HepG2 (cell line): ENCODE results near the gene DLG4. TPM values are rescaled to one million over a fixed set of nuclear protein-coding genes. Genes with fewer than 3 reads are reported as not detected.
A peak's percentile ranks its signal among the peaks of the same experiment; 100 is the strongest.

Source experiments
- AHDC1 ChIP-seq: sonication (generic); formaldehyde crosslinking; IDR thresholded peaks from 2 replicates; pipeline ENCODE4 v1.5.1; 2020; ENCODE audit warnings: mild to moderate bottlenecking, missing genetic modification reagents, borderline replicate concordance
- ARNTL ChIP-seq: sonication (generic); formaldehyde crosslinking; IDR thresholded peaks from 2 replicates; pipeline ENCODE4 v1.4.0; 2020; ENCODE audit warnings: mild to moderate bottlenecking, missing genetic modification reagents
- ASH2L ChIP-seq: fragments of 300-600, 200-600 bp; sonication (generic); IDR thresholded peaks from 2 replicates; pipeline ENCODE4 v1.7.0; 2017; ENCODE audit warnings: low read depth, mild to moderate bottlenecking, moderate library complexity, mixed read lengths, low read length; ENCODE audit not compliant: insufficient read length
- BCL3 ChIP-seq: sonication (generic); formaldehyde crosslinking; IDR thresholded peaks from 2 replicates; pipeline ENCODE4 v1.5.1; 2020; ENCODE audit warnings: mild to moderate bottlenecking, missing genetic modification reagents, moderate library complexity
- DR1 ChIP-seq: sonication (generic); formaldehyde crosslinking; IDR thresholded peaks from 2 replicates; pipeline ENCODE4 v1.8.0; 2021; ENCODE audit warnings: mild to moderate bottlenecking, missing genetic modification reagents, inconsistent platforms
- ELF1 ChIP-seq: sonication (generic); formaldehyde crosslinking; IDR thresholded peaks from 2 replicates; pipeline ENCODE4 v1.4.0; 2020; ENCODE audit warnings: missing genetic modification reagents
- KDM4B ChIP-seq: sonication (generic); formaldehyde crosslinking; IDR thresholded peaks from 2 replicates; pipeline ENCODE4 v1.4.0; 2020; ENCODE audit warnings: missing genetic modification reagents
- KDM5A ChIP-seq: fragments of 200-600 bp; sonication (generic); IDR thresholded peaks from 2 replicates; pipeline ENCODE4 v1.7.0; 2018; ENCODE audit warnings: antibody characterized with exemption, mild to moderate bottlenecking, low read length, borderline replicate concordance
- MEF2D ChIP-seq: sonication (generic); formaldehyde crosslinking; IDR thresholded peaks from 2 replicates; pipeline ENCODE4 v1.5.1; 2020; ENCODE audit warnings: mild to moderate bottlenecking, missing genetic modification reagents
- NFKBIZ ChIP-seq: IDR thresholded peaks from 2 replicates; pipeline ENCODE4 v1.6.1; 2018; ENCODE audit warnings: missing genetic modification reagents, missing compliant biosample characterization
- NKX3-1 ChIP-seq: sonication (generic); formaldehyde crosslinking; IDR thresholded peaks from 2 replicates; pipeline ENCODE4 v1.5.0; 2020; ENCODE audit warnings: missing genetic modification reagents
- PHF21A ChIP-seq: sonication (generic); formaldehyde crosslinking; IDR thresholded peaks from 2 replicates; pipeline ENCODE4 v1.5.0; 2020; ENCODE audit warnings: mild to moderate bottlenecking, missing genetic modification reagents
- POLR2G ChIP-seq: fragments of 200-400 bp; formaldehyde crosslinking; IDR thresholded peaks from 2 replicates; pipeline ENCODE4 v1.6.1; 2018; ENCODE audit warnings: mild to moderate bottlenecking, low read depth, low read length, moderate library complexity
- SCMH1 ChIP-seq: sonication (generic); formaldehyde crosslinking; IDR thresholded peaks from 2 replicates; pipeline ENCODE4 v1.9.0; 2021; ENCODE audit warnings: missing genetic modification reagents, mild to moderate bottlenecking, borderline replicate concordance
- SP2 ChIP-seq: sonication (generic); formaldehyde crosslinking; IDR thresholded peaks from 2 replicates; pipeline ENCODE4 v1.5.1; 2020; ENCODE audit warnings: mild to moderate bottlenecking, missing genetic modification reagents
- TBX2 ChIP-seq: sonication (generic); formaldehyde crosslinking; IDR thresholded peaks from 2 replicates; pipeline ENCODE4 v1.5.0; 2020; ENCODE audit warnings: missing genetic modification reagents, mild to moderate bottlenecking, borderline replicate concordance
- TEF ChIP-seq: sonication (generic); formaldehyde crosslinking; IDR thresholded peaks from 2 replicates; pipeline ENCODE4 v1.5.0; 2020; ENCODE audit warnings: missing genetic modification reagents
- TFDP1 ChIP-seq: IDR thresholded peaks from 2 replicates; pipeline ENCODE4 v1.6.1; 2016; ENCODE audit warnings: missing compliant biosample characterization, missing genetic modification reagents, borderline replicate concordance
- ZNF207 ChIP-seq: fragments of 450-650 bp; IDR thresholded peaks from 2 replicates; pipeline ENCODE4 v1.6.1; 2016; ENCODE audit warnings: antibody characterized with exemption, borderline replicate concordance
- ZNF24 ChIP-seq: fragments of 450-650 bp; IDR thresholded peaks from 2 replicates; pipeline ENCODE4 v1.6.1; 2017; ENCODE audit warnings: antibody characterized with exemption, mild to moderate bottlenecking
- ZNF253 ChIP-seq: sonication (generic); formaldehyde crosslinking; IDR thresholded peaks from 2 replicates; pipeline ENCODE4 v1.8.0; 2022; ENCODE audit warnings: mild to moderate bottlenecking, missing genetic modification reagents, borderline replicate concordance
- ZNF343 ChIP-seq: sonication (generic); formaldehyde crosslinking; IDR thresholded peaks from 2 replicates; pipeline ENCODE4 v1.4.0; 2020; ENCODE audit warnings: mild to moderate bottlenecking, missing genetic modification reagents
- ZSCAN29 ChIP-seq: sonication (generic); formaldehyde crosslinking; conservative IDR thresholded peaks from 2 replicates; pipeline ENCODE4 v1.4.0; 2020; ENCODE audit warnings: mild to moderate bottlenecking, missing genetic modification reagents
- polyA plus RNA-seq, 8 experiments: library from polyadenylated mRNA; depleted of rRNA in 3 of 8; stranded (reverse) in 7 of 8; unstranded in 1 of 8; fragments of >200 nt; fragmentation: Illumina TruSeq in 4 of 8; extraction: Trizol in 4 of 8; gene quantifications; 2 replicates each; pipeline versions ENCODE4 v1.2.1 to v1.2.3, GENCODE V29; 2011 to 2016; ENCODE audit warnings: low read depth in 4 of 8, missing spikeins in 1 of 8, mixed read lengths in 1 of 8; ENCODE audit not compliant: insufficient read depth in 1 of 8
- total RNA-seq, 5 experiments: library from RNA; depleted of rRNA; stranded (reverse); fragments of >200 nt; fragmentation: Illumina TruSeq; extraction: Trizol; gene quantifications; 2 replicates each; pipeline ENCODE4 v1.2.3, GENCODE V29; 2016; ENCODE audit warnings: low read depth in 1 of 5

DLG4 gene
- total and polyA plus RNA-seq, 2 of the 13 experiments (the other 11 are each of a cell fraction or from before 2014, with no cell fraction given): 0.71 to 4.3 TPM

GRCh38 chr17:7251661-7252175 is 32.1 kb upstream of the DLG4 start, which contains the start of gene CTDNEP1 (continued):
- TF ChIP-seq TFDP1 (CRISPR knock-in tag) (peak; percentile 63; the same call in 1 of the 2 replicates), AHDC1 (CRISPR knock-in tag) (no peak), SP2 (CRISPR knock-in tag) (peak; percentile 65), SCMH1 (CRISPR knock-in tag) (no peak), MEF2D (CRISPR knock-in tag) (no peak), PHF21A (CRISPR knock-in tag) (0 out of 2 replicates have a peak, but pooled peaks have one; percentile 7), ZNF207 (no peak), ELF1 (CRISPR knock-in tag) (peak; percentile 81), NFKBIZ (no peak), ASH2L (peak; percentile 23), NKX3-1 (CRISPR knock-in tag) (0 out of 2 replicates have a peak, but pooled peaks have one; percentile 33), TEF (CRISPR knock-in tag) (no peak), ZSCAN29 (CRISPR knock-in tag) (no peak), ZNF24 (no peak), KDM5A (peak; percentile 82), TBX2 (CRISPR knock-in tag) (no peak; the same call in 1 of the 2 replicates), DR1 (CRISPR knock-in tag) (no peak), ARNTL (CRISPR knock-in tag) (no peak), POLR2G (peak; percentile 58), KDM4B (no peak), BCL3 (CRISPR knock-in tag) (no peak), ZNF253 (CRISPR knock-in tag) (no peak), ZNF343 (CRISPR knock-in tag) (no peak)
